Stimulated activated CD8-positive, alpha-beta memory T cell treated with anti-CD3 and anti-CD28 coated beads, Interleukin-4, amount 100 ng/mL, for 4 hours (primary cell): ENCODE data around the gene NR6A1.

Experiments used
- DNase-seq, 2 donors: peaks; one replicate each; pipeline ENCODE4 v3.0.0-alpha.2; 2020; ENCODE audit warnings: low read depth in 2 of 2, low spot score in 1 of 2

The NR6A1 gene

DNA sequence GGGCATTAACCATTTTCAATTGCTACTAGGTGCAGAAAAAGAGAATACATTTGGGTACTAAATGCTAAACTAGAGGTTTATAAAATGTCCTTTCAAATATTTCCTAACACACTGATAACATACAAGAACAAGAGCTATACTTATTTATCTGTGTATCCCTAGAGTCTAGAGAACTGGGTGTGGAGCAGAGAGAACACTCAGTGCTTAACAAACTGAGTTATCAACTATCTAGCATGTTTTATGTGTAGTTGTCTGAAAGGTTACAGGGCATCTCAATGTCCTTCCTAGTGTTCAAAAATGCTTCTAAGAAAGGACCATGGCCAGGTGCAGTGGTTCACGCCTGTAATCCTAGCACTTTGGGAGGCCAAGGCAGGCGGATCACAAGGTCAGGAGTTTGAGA is 40.3 kb downstream of the NR6A1 start:
- no peak for DNase-seq

DNA sequence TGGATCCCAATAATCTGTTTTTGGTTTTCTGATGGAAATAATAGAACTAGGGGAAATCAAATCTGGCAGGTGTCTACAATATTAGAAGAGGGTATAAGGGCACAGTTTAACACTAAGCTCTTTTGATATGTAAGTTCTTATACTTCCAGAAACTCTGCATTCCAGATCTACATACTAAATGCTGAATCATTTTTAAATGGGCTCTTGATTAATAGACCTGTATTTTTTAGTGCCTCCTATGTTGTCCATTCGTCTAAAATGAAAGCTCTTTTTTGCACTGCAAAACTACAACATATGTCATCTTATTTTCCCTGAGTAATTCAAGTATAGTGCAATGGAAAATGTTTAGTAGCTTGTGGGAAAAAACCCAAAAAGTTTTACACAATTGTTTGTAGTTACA is 44.2 kb downstream of the NR6A1 start:
- no peak for DNase-seq

DNA sequence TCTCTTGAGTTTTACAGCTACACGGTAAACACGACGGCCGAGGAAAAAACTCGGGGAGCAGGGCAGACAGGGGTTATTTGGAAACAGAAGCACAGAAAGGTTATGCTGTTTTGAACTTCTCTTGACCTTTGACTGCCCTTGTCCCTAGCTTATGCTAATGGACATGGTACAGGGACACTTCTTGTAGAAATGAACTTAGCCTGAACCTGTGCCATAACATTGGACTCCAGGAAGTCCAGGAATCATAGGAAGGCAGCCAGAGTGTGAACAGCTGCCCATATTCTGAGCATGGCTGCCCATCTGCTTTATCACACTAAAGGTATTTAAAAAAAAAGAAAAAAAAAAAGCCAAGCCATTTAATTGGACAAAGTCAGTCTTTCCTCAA is 46.1 kb downstream of the NR6A1 start:
- no peak for DNase-seq

DNA sequence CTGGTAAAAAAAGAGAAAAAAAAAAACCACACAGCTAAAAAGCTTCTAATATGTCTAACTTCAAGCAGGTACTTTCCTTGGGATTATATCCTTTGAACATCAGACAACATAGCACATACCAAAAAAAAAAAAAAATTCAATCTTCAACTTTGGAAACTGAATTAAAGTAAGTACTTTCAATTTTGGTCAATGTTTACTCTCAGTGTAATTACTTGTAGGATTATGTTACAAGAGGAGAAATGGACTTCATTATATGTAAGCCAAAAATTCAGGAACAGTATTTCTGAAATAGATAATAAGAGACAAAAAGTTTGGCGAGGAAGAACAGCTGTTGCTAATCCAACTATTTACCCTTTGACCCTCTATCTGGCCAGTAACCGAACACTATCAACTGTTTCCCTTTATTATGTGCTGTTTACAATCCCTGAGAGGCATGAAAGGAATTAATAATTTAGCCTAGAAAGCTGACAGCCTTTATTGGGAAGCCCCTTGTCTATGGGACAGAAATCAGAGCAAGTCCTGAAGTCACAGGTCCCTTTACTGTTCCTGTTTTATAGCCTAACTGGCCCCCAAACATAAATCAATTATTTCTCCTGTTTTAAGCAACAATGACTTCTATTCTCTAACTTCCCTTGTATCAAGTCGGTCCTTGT is 46.6 kb downstream of the NR6A1 start:
- no peak for DNase-seq

DNA sequence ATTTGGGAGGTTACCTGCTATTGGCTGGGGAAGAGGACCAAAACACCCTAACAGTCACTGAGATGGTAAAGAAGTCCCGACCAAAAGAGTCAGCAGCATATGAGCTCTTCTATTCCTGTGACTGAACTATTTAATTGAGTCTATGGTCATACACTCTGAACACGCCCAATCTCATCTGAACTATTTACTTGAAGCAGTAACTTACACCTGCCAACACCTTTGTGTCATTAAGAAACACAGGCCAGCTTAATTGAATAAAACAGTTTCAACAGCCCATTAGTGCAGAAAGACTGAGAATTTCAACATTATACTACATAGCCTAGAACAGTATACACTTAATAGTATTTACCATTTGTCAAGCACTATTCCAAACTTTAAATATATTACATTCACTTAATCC is 47.8 kb downstream of the NR6A1 start:
- no peak for DNase-seq

DNA sequence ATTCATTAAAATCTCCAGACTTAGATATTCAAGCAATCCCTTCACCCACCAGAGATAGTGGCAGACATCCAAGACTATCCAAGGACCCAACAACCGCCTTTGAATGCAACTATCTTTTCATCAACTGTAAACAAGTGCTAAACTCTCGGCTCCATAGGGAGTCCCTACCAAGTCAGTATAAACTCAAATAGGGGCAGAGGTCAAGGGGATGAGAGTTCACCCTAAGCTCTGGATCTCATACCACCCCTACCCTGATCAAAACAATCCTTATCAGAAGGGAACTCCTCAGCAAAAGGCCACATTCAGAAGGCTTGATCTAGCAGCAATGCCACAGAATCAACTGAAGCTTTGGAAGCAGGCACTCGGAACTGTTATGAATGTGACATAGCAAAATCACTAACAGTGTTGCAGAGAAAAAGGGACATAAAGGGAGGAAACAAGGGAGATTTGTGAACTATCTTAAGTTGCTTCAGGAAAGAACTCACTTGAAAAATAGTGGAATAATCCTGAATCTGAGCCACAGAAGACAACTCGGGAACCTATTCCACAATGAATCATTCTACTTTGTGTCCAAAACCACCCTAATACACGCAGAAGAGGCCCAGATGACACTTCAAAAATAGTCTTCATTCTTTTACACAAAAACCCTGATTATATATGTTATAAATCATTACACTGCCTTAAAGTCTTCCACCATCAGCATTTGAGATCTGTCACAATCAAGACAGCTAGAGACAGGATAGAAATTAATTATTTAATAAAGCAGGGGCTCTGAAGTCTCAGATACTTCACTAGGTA is 49.8 kb downstream of the NR6A1 start:
- no peak for DNase-seq

DNA sequence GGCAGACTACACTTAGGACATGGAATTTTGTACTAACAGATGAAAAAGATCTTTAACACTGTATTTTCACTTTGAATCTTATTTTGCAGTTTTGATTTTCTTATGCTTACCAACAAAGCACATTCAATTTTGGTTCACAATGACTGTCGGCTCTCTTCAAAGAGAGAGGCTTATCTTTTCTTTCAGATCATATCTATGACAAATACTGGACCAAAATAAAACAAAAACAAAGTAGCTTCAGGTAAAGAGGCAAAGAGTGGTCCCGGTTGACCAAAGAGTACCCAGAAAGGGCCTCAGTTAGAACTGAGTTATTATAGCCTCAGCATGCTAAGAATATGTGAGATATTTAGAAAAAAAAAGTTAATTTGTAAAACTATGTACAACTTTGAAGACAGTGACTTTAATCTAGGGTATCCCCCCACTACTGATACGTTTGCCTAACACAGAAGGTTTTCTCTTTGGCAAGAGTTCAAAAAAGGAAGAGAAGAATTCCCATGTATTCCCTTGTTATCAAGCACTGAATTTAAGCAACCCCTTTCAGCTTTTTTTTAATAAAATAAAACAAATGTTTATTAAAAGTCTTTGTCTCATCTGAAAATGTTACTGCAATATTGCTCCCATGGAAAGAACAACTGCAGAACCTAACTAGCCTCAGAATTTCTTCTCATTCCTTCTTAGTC is 50.5 kb downstream of the NR6A1 start:
- no peak for DNase-seq

DNA sequence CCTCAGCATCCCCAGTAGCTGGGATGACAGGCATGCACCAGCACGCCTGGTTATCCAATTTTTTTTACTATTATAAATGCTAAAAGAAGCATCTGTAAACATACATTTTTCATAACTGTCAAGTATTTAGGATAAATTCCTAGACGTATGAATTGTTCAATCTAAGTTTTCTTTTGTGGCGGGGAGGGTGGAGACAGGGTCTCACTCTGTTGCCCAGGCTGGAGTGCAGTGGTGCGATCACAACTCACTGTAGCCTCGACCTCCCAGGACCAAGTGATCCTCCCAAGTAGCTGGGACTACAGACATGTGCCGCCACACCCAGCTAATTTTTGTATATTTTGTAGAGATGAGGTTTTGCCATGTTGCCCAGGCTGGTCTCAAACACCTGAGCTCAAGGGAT is 52.2 kb downstream of the NR6A1 start:
- no peak for DNase-seq

DNA sequence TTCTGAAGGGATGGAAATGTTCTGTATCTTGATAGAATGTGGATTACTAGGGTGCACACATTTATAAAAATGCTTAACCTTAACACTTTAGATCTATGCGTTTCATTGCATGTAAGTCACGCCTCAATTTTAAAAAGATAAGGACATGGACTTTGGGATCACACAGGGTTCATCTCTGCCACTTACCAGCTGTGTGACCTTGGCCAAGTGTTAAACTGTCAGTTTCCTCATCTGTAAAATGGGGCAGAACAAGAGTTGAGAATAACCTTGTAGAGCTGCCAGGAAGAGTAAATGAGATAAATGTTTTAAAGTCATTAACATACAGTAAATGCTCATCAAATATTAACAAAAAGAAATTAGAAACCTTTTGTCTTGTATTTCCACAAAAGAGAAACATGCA is 53.5 kb downstream of the NR6A1 start:
- DNase-seq = no peak

DNA sequence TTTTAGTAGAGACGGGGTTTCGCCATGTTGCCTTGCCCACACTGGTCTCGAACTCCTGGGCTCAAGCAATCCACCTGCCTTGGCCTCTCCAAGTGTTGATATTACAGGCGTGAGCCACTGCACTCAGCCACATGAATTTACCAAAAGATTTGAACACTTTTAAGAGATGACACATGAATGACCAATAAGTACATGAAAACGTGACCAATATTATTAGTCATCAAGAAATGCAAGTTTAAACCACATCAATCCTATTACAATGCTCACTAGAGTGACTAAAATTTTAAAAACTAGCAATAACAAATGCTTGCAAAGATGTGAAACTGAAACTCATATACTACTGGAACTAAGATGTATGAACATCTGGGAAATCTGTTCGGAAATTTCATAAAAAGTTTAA is 54.3 kb downstream of the NR6A1 start:
- no peak for DNase-seq

DNA sequence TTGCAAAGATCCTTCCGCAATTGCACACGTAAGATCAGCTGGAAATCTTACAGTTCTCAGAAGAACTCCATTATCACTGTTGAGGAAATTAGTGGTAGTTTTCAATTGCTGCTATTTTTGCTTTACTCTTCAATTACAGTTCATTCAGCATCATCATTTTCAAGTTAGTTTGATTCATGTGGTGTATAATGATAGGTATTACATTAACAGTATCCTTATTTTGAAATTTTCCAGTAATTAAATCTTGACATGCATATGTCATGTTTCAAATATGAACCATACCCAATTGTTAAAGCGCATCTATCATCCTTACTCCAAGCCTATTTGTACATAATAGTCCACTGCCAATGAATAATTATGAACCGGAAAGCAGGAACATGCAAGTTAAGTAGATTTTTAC is 60.3 kb downstream of the NR6A1 start:
- no peak for DNase-seq

DNA sequence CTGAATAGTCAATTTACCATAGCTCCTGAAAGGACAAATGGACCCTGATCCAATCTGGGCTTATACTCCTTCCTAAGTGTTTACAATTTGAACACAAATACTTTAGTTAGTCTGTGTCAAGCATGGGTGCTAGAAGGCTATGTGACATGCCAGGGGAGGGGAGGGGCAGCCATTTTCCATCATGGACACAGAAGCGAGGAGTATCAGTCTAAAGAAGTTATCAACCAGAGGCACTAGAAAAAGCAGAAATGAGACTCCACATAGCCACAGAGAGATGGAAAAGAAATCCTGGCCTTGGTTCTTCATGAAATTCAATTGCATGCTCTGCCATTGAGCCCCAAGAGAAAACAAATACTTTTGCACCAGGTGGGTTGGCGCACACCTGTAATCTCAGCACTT is 61.8 kb downstream of the NR6A1 start:
- DNase-seq = no peak

DNA sequence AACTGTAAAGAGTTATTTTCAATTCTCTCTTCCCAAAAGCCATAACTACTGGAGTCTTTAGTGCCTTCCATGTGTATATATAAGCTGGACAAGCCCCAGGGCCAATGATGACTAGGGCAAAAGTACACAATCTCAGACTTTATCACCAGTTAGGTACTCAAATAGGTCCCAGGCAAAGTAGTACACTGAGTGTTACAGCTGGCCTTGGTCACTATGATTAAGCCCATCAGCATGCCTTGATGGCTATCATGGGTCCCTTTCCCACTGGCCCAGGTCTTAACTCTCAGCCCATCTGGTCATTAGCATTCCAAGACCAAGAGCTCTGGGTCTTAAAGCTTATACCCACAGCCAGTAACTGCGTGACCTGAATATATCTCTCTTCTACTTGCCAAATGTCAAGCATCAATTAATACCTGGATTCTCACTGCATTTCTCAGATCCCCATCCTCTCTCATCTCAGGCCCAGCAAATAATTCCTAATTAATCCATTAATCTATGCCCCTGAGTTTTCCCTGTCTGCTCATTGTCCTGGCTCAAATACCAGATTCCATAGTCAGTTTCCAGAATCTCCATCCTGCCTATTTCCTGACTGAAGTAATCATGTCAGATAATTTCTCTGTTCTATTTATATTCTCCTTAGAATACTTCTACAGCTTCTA is 62.3 kb downstream of the NR6A1 start:
- DNase-seq = no peak

DNA sequence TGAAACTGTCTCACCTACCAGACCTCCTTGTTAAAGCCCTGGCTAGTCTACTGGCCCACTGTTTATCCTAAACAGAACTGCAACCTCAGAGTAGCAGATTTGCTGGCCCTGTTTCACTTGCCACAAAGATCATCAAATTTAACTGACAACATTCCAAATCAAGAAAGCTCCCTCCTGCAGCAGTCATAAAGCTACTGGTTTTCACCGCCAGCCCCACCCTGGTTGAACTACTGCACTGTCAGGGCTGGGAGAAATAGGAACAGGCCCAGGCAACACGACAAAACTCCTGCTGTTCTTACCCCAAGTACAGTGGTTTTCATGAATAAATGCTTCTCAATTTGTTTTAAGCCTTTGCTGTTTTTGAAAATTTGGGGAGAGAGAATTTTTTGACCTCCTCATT is 63.0 kb downstream of the NR6A1 start:
- no peak for DNase-seq

DNA sequence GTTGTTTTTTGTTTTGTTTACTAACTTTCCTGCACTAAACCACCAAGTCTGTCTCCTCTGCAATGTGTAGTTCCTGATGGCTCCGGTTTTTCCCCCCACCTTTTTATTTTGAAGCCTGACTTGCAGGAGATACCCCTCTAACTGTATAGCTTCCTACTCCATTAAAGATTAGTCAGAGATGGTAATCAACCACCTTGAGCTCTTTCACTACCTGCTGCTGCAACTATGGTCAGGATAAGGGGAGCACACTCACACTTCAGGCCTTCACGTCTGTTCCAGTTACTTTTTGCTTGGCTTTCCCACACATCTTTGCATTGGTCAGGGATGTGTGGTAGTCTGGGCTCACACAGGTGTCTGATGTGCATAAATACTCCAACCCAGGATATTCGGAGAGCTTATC is 63.4 kb downstream of the NR6A1 start:
- no peak for DNase-seq

DNA sequence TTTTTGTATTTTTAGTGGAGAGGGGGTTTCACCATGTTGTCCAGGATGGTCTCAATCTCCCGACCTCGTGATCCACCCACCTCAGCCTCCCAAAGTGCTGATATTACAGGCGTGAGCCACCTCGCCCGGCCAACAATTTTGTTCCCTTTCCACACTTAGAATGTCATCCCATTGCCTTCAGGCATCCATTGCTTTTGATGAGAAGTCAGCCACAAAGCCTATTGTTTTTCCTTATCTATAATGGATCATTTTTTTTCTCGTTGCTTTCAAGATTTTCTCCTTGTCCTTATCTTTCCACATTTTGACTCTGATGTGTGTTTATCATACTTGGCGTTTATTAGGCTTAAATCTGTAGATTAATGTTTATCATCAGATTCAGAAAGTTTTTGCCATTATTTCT is 64.4 kb downstream of the NR6A1 start:
- no peak for DNase-seq

DNA sequence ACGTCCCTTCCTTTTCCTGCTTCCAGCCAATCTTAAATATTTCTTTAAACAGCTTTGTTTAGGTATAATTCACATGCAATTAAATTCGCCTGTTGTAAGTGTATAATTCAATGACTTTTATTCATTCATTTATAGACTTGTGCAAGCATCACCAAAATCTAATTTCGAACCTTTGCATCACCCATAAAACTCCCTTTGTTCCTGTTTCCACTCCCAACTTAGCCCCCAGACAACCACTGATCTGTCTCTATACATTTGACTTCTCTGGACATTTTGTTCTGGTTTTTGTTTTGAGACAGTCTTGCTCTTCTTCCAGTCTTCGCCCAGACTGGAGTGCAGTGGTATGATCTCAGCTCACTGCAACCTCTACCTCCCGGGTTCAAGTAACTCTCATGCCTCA is 71.5 kb downstream of the NR6A1 start:
- no peak for DNase-seq

DNA sequence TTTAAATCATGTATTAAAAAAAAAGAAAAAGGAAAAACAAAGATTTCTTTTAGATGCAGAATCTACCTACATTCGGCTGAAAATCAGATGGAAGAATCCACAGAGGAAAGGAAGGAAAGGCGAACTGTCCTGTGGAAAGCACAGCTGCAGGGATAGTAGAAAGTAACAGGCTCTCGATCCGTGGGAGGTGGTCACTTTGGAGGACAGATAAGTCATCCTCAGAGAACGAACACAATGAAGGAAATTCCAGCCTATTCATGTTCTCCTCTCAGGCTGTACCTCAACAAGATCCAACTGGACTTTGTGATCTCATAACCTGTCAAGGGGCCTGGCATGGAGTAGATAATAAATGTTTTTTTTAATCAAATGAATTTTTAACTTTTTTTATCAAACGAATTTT is 72.8 kb downstream of the NR6A1 start:
- DNase-seq = no peak

DNA sequence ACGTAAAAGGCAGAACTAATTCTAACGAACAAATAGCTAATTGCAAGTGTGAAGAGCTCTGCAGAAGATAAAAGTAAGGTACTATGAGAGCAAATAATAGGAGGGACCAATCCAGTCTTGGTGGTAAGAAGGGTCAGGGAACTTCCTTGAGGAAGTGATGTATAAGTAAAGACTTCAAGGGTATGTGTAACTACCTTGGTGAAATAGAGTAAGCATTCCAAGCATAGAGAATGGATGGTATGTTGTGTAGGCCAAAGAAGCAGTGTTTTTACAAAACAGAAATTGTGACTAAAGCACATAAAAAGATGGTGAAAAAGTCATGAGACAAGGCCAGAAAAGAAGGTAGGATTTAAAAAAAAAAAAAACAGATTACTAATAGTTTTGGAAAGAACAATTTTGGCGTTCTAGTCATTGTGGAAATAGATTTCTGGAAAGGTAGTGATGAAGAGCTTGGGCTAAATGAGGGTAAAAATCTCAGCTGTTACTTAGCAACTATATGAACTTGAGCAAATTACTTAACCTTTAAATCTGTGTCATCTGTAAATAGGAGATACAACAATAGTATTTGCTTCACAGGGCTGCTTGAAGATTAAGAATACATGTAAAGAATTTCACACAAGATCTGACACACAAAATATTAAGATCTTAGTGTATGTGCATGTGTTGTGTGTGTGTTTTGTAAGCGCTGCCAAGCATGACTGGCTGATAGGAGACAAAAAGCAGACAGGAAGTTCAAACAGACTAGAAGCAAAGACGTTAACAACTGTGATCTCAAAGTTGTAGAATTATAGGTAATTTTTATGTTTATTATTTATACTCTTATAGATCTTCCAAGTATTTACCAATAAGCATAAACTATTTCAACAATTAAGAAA is 73.5 kb downstream of the NR6A1 start:
- DNase-seq = no peak

DNA sequence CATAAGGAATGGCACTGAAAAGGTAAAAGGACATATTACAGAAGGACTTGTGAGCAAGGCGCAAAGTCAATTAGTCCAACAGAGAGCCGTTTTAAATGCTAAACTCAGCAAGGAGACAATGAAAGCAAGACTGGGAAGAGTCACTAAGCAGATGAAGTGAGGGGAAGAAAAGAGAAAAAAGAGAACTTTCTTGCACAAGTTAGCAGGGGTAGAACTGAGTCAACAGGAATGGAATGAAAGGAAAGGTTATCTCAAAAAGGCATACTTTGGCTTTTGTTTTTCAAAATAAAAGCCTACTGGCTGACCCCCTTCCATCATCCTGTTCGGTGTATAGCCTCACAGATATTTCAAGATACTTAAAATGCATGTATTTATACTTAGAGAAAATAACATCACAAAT is 75.0 kb downstream of the NR6A1 start:
- DNase-seq = no peak

DNA sequence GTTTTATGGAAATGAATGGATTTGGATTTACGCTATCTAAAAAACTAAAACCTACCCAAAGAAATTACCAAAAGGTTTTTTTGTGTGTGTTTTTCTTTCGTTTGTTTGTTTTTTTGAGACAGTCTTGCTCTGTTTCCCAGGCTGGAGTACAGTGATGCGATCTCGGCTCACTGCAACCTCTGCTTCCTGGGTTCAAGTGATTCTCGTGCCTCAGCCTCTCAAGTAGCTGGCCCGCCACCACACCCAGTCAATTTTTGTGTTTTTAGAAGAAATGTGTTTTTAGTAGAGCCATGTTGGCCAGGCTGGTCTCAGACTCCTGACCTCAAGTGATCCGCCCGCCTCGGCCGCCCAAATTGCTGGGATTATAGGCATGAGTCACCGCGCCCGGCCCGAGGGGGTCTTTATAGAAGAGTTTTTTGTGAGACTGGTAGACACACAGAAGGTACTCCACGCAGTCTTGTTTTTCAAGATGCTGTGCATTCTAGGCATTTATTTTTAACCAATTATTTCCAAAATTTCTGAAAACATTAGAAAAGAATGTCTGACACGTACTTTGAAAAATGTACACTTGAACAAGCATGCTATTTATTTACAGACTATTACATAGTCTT is 75.7 kb downstream of the NR6A1 start:
- no peak for DNase-seq
